GM18870 (cell line): ENCODE measurements around the gene RPS6KA5.
"Not testable (repeated sequence)": the region's sequence is repeated elsewhere in the genome, so short reads cannot be mapped to it uniquely, and the experiment has no call there.

Experiments
- ATAC-seq: cut with Tn5 transposase; IDR thresholded peaks from one replicate; pipeline ENCODE4 v1.9.1; 2021; ENCODE audit warnings: moderate library complexity; ENCODE audit not compliant: unreplicated experiment

Gene RPS6KA5

DNA sequence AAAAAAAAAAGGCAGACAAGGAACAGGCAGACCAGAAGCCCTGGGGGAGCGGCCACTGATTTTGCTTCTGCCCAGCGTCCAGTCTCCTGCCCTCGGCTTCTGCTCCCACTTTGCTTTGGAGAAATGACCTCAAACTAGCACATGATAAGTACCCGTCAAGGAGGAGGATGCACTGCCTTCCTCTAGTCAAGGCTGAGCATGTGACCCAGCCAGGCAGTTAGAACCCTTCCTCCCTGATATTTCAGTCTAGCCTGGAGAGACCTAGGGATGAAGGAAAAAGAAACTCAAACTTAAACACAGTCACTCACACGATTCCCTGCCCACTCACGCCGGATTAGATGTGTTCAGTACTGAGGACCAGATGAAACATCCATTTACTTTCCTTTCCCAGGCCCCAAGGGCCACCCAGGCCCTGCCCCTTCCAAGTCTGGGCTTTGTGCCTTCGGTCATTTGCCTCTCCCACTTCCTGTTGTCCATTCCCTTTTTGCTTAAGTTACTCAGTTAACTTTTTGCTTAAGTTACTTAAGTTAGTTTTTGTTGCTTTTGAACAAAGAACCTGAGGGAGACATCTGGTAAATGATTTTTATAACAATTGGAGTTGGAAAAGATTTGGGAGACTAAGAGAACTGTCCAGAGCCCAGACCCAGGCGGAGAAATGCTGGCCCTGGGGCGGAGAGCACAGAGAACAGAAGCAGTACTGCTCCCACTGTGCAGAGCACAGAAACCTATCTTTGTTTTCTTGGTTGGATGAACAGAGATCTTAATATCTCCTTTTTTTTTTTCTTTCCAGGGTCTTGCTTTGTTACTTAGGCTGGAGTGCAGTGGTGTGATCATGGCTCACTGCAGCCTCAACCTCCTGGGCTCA is 221.2 kb downstream of the RPS6KA5 start:
- no peak for ATAC-seq

DNA sequence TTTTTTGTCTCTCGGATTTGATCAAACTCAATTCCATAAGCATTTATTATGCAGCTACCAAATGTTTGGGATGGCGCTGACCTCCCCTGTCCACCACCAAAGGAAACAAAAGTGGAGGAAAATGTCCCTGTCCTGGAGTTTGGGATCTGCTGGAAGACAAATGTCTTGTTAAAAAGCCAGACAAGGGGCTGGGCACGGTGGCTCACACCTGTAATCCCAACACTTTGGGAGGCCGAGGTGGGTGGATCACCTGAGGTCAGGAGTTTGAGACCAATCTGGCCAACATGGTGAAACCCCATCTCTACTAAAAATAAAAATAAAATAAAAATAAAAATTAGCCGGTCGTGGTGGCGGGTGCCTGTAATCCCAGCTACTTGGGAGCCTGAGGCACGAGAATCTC is 221.9 kb downstream of the RPS6KA5 start:
- ATAC-seq, result not testable (repeated sequence)

DNA sequence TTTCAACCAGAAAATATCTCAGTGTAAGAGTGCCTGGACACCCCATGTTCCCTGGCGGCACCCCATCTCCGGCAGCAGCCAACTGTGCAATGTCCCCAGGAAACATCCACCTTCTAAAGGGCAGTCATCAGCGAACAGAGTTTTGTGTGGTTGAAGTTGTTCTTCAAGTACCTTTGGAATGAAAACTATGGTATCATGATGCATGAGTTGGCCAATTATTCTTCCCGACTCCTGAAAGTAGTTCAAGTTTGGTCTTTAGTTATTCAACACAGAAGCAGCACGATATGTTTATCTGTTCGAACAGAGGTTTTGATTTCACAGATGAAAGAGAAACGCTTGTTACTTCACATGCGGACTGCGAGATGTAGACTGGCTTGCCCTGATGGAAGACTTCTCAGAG is 223.1 kb downstream of the RPS6KA5 start:
- ATAC-seq, result no peak

DNA sequence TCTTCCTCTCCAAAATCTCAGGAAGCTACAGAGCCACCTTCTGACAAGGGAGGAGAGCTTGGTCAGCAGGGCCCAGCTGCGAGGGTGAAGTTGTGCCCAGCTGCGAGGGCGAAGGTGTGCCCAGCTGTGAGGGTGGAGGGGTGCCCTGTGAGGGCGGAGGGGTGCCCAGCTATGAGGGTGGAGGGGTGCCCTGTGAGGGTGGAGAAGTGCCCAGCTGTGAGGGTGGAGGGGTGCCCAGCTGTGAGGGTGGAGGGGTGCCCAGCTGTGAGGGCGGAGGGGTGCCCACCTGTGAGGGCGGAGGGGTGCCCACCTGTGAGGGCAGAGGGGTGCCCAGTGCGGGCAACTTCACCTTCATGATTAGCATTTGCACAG is 223.8 kb downstream of the RPS6KA5 start:
- ATAC-seq, result no peak

DNA sequence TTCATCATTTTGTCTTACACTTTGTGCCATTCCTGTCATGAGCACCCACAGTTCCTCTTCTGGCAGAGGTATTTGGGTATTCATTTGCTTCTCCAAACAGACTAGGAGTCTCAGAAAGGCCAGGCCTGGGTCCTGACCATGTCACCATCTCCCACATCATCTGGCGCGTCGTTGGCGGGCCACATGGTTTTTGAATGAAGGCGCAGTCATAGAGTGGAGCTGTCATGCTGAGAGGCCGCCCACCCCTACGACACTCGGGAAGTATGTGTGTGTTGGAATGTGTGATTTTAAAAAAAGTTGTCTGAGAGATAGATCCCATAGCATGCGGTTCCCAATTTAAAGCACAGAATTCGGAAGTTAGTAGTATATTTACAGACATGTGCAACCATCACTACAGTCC is 228.6 kb downstream of the RPS6KA5 start:
- no peak for ATAC-seq

DNA sequence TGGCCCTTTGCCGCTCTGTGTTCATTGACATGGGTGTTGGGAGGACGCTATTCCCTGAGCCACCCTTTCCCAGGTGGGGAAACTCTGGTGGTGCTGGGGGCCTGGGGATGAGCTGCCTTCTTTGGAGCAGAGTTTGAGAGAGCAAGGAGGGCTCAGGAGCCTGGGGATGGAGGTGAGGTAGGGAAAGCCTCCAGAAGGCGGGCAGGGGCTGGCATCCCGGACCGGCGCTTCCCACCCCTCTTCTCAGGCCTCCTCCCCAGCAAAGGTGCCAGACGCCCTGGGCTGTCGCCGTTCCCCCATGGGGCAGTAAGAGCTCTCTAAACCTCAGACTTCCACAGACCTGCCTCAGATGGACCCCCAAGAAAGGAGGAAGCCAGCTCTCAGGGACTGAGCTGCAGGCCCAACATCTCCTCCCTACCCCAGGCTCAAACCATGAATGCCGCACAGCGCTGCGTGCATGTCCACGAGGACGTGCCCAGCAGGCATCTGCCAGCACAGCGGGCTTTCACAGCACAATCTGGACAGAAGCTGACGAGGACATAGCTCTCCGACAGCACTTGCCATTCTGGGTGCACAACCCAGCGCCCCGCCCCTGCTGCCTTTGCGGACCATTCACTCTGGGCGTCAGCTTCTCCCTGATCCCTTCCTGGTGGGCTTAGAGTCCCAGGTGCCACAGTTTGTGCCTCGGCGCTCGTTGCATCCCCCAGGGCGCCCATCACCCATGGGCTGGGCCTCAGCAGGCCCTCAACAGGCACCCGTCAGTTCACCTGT is 229.3 kb downstream of the RPS6KA5 start:
- no peak for ATAC-seq

DNA sequence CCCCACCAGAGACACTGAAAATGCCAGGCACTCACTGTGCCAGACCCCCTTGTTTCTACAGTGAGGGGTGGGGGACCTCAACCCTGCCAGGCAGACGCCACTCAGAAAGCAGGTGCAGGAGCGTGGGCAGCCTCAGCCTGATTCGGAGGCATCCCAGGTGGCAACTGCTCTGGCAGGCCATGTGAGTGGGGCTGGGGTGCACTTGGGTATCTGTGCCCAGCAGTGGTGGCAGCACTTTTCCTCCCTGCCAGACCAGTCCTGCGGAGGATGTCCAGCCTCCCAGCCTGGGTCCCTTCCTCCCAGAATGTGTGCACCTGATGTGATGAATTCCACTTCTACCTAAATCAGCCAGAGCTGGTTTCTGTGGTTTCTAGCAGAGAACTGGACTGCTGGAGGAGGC is 230.8 kb downstream of the RPS6KA5 start:
- ATAC-seq, result no peak

DNA sequence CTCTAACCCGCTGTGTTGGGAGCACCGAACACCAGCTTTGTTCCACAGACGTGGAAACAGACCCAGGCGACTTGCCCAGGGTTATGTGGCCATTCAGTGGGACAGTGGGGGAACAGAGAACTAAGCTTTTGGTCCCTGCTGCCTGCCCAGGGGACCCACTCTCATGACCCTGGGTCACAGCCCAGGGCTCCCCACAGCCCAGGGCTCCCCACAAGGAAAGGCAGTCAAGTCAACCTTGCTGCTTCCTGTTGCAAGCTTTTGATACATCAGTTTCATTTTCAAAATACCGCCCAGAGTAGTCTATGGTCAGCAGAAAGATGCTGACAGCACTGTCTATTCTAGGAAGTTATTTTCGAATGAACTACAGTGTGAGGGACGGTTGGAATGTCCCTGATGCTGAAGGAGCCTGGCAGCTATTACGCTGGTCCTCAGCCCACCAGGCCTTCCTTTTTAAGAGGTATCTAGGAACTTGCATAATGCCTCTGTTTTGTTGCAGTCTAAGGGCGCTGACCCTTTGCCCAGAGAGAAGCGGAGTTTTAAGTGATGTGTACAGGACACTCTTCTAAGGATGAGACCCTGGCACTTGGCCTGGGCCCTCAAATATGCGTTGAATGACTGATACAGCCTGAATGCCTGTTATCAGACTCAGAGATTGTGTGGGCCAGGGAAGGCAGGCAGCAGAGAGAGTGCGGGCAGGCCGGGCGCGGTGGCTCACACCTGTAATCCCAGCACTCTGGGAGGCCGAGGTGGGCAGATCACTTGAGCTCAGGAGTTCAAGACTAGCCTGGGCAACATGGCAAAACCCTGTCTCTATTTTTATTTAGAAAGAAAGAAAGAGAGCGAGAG is 231.6 kb downstream of the RPS6KA5 start:
- ATAC-seq, result no peak

DNA sequence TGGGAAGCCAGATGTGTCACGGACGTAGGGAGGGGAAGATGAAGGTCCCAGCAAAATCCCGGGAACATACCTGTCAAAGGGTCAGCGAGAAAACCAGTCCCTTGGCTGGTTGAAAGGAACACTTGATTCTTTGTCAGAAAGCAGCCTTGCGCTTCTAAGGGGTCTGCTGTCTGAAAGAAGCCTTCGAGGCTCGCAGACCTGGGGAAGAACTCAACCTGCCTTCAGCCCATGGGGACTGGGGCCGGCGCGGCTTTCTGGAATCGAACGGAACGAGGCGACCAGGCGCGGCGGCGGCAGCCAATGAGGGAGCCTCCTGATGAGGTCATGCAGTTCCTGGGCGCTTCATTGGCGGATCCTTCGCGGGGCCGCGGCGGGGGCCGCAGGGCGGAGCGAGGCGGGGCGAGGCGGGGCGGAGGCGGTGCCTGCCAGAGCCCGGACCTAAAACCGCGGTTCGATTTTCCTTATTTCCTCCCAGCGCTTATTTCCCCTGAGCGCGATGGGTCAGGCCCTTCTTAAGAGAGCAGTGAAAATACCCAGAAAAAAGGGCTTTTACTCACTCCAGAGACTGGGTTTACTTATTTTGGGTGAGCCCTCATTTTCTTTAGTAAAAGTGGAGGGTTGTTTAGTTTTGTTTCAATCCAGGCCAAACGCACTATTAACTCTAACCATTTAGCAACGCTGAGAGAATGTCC is 232.4 kb downstream of the RPS6KA5 start:
- peak; percentile 87 for ATAC-seq

DNA sequence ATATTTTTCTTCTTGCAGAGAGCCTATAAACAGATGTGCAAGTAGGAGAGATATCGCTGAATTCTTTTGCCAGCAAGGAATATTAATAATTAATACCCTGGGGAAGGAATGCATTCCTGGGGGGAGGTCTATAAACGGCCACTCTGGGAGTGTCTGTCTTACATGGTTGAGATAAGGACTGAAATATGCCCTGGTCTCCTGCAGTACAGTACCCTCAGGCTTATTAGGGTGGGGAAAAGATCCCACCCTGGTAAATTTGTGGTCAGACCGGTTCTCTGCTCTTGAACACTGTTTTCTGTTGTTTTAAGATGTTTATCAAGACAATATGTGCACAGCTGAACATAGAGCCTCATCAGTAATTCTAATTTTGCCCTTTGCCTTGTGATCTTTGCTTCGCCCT is 236.9 kb downstream of the RPS6KA5 start:
- ATAC-seq, result not testable (repeated sequence)

DNA sequence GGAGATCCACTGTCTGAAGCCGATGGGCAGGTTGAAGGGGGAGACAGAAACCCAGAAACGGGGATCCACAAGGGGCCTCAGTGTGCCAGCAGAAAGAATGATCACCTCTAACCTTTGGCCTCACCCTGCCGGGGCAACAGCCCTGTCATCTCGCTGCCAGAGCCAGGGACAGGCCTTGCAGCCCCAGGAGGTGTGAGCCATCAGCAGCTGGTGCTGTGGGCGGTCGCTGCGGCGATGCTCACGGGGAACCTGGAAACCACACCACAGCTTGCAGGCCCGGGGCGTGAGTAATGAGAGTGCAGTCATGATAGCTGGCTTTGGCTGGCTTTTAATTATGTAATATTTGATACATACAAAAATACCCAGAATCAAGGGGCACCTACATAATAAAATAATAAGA is 239.5 kb downstream of the RPS6KA5 start:
- ATAC-seq, result no peak

DNA sequence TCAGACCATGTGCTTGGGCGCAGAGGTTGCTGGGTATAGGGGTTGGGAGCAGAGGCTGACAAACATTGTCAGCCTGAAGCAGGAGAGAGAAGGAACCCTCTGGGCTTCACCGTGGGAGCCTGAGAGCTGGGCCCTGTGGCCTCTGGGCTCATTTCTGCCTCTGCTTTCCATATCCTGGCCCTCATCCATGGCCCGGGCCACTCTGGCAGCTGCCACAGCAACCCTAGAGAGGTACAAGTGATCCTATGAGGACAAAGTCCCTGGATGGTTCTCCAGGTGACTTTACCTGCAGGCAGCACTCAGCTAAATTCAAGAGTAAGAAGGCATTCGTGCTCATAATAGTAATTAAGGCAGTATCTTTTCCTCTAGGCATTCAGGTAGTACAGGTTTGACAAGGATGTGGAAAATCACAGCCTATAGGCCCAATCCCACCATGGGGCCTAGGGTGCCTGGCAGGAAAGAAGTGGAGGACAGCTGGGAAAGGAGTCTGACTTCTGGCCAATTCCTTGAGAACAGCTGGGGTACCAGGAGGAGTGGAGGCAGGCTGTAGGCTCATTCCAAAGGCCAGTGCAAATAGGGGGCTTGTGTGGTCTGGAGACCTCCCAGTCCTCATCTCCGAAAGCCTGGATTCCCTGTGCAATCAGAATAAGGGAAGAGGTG is 240.6 kb downstream of the RPS6KA5 start:
- no peak for ATAC-seq

DNA sequence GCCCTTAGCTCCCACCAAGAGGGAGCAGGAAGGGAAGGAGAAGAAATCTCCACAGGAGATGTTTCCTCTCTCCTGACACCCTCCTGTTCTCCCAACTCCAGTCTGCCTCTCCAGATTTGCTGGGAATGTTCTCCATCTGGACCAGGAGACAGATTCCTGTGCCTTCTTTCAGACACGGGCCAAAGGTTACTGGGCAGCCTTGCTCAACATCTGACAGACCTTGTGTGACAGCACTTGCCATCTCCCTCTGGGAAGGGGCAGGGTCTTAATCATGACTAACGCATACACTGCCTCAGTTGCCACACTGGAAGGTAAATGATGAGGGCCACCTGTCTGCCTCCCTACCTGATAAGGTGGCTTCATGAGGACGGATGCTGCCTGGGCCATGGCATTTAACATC is 241.7 kb downstream of the RPS6KA5 start:
- no peak for ATAC-seq

DNA sequence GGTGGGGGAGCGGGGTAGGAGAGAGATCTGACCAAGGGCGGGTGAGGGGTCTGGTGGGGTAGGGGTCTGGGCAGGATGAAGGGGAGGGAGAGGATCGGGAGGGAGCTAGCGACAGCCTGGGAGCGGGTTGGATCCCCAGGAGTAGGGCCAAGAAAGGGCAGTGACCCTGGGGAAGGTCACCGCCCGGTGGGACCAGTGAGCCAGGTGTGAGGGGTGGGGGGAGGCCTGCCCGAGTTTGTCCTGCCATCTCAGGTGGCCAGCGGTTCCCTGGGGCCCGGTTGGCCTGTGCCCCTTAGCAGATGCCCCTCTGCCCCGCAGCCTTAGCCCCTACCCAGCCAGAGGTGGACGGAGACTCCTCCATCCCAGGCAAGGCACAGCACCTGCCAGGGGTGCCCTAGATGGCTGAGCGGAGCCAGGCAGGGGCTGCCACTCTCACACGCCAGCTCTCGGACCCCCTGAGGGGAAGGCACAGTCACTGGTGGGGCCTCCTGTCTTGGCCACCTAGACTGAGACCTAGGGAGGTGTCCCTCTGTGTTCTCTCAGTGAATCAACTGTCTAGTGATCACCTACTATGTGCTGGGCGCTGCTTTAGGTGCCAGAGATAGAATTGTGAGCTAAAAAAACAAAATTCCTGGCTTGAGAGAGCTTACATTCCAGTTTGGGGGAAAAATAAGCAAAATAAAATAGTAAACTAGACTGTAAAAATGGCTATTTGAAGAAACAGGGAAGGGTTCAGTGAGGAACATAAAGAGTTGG is 243.6 kb downstream of the RPS6KA5 start:
- ATAC-seq, result no peak

DNA sequence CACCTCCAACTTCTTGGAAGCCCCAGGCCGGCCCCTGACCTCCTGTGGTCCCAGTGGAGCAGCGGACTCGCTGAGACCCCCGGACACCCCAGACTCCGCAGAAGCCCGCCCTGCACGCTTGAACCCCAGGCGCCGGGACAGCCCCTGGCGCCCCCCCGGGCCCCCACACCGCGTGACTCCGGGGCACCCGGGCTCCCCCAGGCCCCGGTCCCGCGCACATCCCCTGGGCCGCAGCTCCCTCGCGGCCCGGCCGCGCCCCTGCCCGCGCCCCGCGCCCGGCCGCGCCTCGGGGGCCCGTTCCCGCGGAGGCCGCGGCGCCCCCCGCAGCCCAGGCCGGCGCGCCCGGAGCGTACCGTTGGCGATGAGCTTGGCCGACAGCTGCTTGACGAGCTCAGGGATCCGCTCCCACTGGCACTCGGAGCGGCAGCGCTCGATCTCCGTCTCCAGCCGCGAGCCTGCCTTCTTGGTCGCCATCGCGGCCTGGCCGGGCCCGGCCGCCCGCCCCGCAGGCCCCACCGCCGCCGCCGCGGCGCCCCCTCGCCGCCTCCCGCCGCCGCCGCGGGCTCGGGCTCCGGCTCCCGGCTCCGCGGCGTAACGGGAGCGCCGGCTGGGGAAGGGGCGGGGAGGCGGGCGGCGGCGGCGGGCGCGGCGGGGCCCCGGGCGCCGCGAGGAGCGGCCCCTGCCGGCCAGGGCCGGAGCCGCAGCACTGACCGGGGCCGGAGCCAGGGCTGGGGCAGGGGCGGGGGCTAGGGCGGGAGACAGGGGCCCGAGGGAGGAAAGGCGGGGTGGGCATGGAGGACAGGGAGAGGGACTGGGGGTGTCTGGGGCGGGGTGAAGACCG is 244.4 kb downstream of the RPS6KA5 start, which contains the start of gene TTC7B:
Gene TTC7B (minus strand): TSS at position 609 of the 841 bp plus-strand sequence. CDS start 135 bp downstream, at position 474.
- ATAC-seq, result no peak

DNA sequence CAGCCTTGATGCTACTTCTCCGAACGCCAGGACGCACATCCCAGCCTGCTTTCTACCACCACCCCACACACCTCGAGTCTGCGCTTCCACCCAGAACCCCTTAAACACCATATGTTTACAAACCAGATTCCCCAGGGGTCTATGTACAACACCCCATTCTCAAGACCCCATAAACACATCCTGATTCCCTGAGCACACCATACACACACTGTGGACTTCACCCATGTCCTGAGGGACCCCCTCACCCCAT is 244.9 kb downstream of the RPS6KA5 start:
- ATAC-seq, result no peak

DNA sequence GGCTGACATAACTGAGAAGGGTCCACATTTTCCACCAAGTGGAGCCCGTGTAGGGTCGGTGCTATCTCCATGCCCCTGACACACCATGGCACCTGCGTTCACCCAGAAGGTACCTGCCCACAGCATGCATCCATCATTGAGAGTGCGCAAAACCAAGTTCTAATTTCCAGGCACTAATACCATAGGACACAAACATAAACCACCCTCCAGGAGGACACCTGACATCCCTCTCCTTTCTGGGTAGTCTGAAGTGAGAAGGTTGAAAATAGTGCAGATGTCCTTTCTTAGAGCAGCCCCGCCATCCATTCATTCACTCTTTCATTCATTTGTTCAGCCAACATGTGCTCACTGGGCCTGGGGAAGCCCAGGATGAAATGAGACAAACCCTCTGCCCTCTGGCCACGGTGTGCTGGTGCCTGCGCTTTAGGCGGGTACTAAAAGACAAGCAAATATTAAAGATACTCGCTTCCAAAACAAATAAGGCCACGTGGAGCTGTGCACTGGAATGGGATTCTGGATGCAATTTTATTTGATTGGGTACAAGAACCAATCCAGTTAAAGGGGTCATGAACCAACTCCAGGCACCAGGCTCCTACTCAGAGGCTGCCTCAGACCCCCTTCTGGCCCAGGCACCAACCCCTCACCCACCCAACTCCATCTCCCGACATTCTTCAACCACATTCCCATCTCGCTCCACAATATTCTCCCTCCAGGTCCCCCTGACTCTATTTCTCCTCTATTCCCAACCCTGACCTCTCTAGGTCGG is 245.5 kb downstream of the RPS6KA5 start:
- ATAC-seq, result no peak

DNA sequence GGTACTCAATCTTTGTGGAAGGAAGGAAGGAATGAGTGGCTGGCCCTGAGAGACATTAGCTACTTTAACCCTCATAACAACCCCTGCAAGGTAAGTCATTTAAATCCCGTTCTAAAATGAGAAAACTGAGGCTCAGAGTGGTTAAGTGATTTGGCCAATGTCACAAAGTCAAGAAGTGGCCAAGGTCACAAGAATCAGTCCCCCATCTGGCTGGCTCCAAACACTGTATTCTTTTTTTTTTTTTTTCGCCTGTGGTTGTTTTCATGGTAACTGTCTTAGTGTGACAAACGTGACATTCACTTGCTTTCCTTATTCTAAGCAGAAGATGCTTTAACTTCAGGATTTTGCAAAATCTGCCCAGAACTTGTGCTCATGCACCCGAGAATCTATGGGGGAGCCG is 247.0 kb downstream of the RPS6KA5 start:
- ATAC-seq, result no peak
